Adrenal gland (tissue), 12 donors: ENCODE measurements around the gene FAM117B. TPM values are rescaled to one million over a fixed set of nuclear protein-coding genes. Genes with fewer than 3 reads are reported as not detected.

Experiments
- DNase-seq, 7 donors: peaks; one replicate each; pipeline ENCODE4 v3.0.0-alpha.2; 2019 to 2020
- H3K27ac ChIP-seq, 5 donors: fragments of 200-600 bp; sonication (generic) in 4 of 5; 1 replicate in 3 of 5; 2 replicates in 2 of 5; pipeline versions ENCODE4 v1.5.1 to v1.8.0; 2016 to 2020; ENCODE audit warnings: mild to moderate bottlenecking in 1 of 5
- H3K27me3 ChIP-seq: fragments of 200-600 bp; 2 replicates; pipeline ENCODE4 v1.8.0; 2021
- H3K36me3 ChIP-seq, 2 donors: fragments of 200-600 bp; replicated peaks in 1 of 2; 1 replicate in 1 of 2; 2 replicates in 1 of 2; pipeline versions ENCODE4 v1.5.1 to v1.8.0; 2018 to 2022
- H3K4me1 ChIP-seq, 2 donors: fragments of 200-600 bp; replicated peaks in 1 of 2; 1 replicate in 1 of 2; 2 replicates in 1 of 2; pipeline versions ENCODE4 v1.5.1 to v1.8.0; 2018 to 2021
- H3K4me3 ChIP-seq, 4 donors: fragments of 200-600 bp; sonication (generic) in 3 of 4; one replicate each; pipeline ENCODE4 v1.5.1; 2016 to 2018
- H3K9me3 ChIP-seq, 3 donors: fragments of 200-600 bp; sonication (generic) in 1 of 3; replicated peaks in 1 of 3; 1 replicate in 2 of 3; 2 replicates in 1 of 3; pipeline versions ENCODE4 v1.5.1 to v1.8.0; 2016 to 2021
- CTCF ChIP-seq, 6 experiments: fragments of 450-650 bp in 4 of 6; fragments of 200-600 bp in 2 of 6; sonication (generic) in 1 of 6; IDR thresholded peaks; 1 replicate in 5 of 6; 2 replicates in 1 of 6; pipeline versions ENCODE4 v1.5.1 to v1.8.0; 2016 to 2021; ENCODE audit warnings: antibody characterized with exemption in 6 of 6, mild to moderate bottlenecking in 2 of 6, moderate library complexity in 1 of 6
- POLR2A ChIP-seq, 2 donors: fragments of 450-650 bp; IDR thresholded peaks; one replicate each; pipeline ENCODE4 v1.6.1; 2017; ENCODE audit warnings: antibody characterized with exemption in 2 of 2, mild to moderate bottlenecking in 2 of 2, moderate library complexity in 1 of 2
- WGBS, 4 donors: extraction: QIAGEN DNeasy Blood & Tissue Kit in 2 of 4; methylation state at CpG; one replicate each; pipeline versions ENCODE4 v1.1.5 to v1.1.7; 2013 to 2017; 5-methylcytosine and 5-hydroxymethylcytosine counted together
- intact Hi-C, 2 donors: fragments of 100-400 bp; cut with DNase I; formaldehyde crosslinking; loops; one replicate each; pipeline versions ENCODE4 v1.14.1 to v1.15.0; 2022 to 2023
- polyA plus RNA-seq, 3 donors: library from polyadenylated mRNA; stranded (reverse); fragments of 200-250 nt in 2 of 3; fragments of 350-450 nt in 1 of 3; fragmentation: Illumina TruSeq in 1 of 3; extraction: RNeasy Lipid Tissue Mini Kit (QIAGEN cat#74804) in 1 of 3; gene quantifications; one replicate each; pipeline ENCODE4 v1.2.3, GENCODE V29; 2013 to 2014
- small RNA-seq, 2 donors: library from RNA; depleted of rRNA; stranded (forward); fragments of <200 nt; gene quantifications; one replicate each; pipeline ENCODE3, GENCODE V24; 2016
- total RNA-seq, 9 donors: library from RNA; depleted of rRNA in 4 of 9; stranded (reverse); fragments of >200 nt in 4 of 9; fragments of 120-200 nt in 1 of 9; fragmentation: NEBNext Ultra II Directional in 1 of 9; extraction: Animal tissue kit (Norgen Biotek cat#: 25700) in 1 of 9; gene quantifications; one replicate each; pipeline versions ENCODE4 v1.1.0 to v1.2.4, GENCODE V29; 2013 to 2023
- donor health status: healthy with polysubstance abuse.
- donor health status: Bipolar disorder and iron deficiency.
- donor health status: DM: yes; HTN: yes; CAD: no.
- donor health status: DM: no; HTN: no; CAD: no.
- donor health status: DM: no; HTN: no; CAD: no.
- donor health status: DM: yes; HTN: yes; CAD: no.

Gene FAM117B
- total and polyA plus RNA-seq, 12 donors: 4.7 to 48.2 (median 20.4) TPM

- H3K27me3 ChIP-seq: no peaks in the 10 kb centered on the region
- H3K27ac ChIP-seq: peak overlapping the region in 4 of 5 donors; percentile 43 to 72 (median 67)
- TF ChIP-seq CTCF (IDR thresholded peaks at IDR 0.05): no peak
- intact Hi-C loops: no loop called here
- no peaks in the 10 kb centered on the region for H3K9me3 ChIP-seq
- 20 to 35% (median 27%) methylated on average over 4 of the region's 4 CpGs for WGBS, 4 donors
- DNase-seq: peak in 1 of 7 donors; percentile 16
- no peak overlapping the region for H3K4me3 ChIP-seq
- H3K4me1 ChIP-seq: peaks cover 5 to 18% of the 10 kb centered on the region in 2 donors
- H3K36me3 ChIP-seq: no peaks in the 10 kb centered on the region
Measured at GRCh38 chr2:202815548-202816360, 181.0 kb downstream of the FAM117B start.

- WGBS, 4 donors: 49 to 93% (median 57%) methylated on average over 1 of the region's 1 CpG
- Histone ChIP-seq H3K9me3 (no peaks in the 10 kb centered on the region), H3K27me3 (no peaks in the 10 kb centered on the region), H3K4me3 (no peak overlapping the region), H3K27ac (no peak overlapping the region), H3K36me3 (no peaks in the 10 kb centered on the region), H3K4me1 (peaks cover 5 to 27% of the 10 kb centered on the region in 2 donors)
- DNase-seq: no peak
- TF ChIP-seq POLR2A (IDR thresholded peaks at IDR 0.05): no peak
- TF ChIP-seq CTCF (IDR thresholded peaks at IDR 0.05): no peak
- intact Hi-C loops: no loop called here
Measured at GRCh38 chr2:202817771-202818170, 183.0 kb downstream of the FAM117B start.

- no peaks in the 10 kb centered on the region for H3K9me3 ChIP-seq
- no peaks in the 10 kb centered on the region for H3K36me3 ChIP-seq
- no peak overlapping the region for H3K27ac ChIP-seq
- no peak for DNase-seq
- H3K4me1 ChIP-seq: peaks cover 5 to 27% of the 10 kb centered on the region in 2 donors
- 74 to 85% (median 83%) methylated on average over 3 of the region's 3 CpGs for WGBS, 4 donors
- H3K27me3 ChIP-seq: no peaks in the 10 kb centered on the region
- no peak overlapping the region for H3K4me3 ChIP-seq
- TF ChIP-seq CTCF (IDR thresholded peaks at IDR 0.05) (no peak), POLR2A (IDR thresholded peaks at IDR 0.05) (no peak)
- intact Hi-C loops: no loop called here
Measured at GRCh38 chr2:202818321-202818720, 183.6 kb downstream of the FAM117B start.

Small RNAs within 50 kb of the gene (small RNA-seq; reads per million reads assigned to genes)
- gene MTND4LP17: 0 reads per million in 2 donors

Other genes with a start within 250 kb of the FAM117B start
- 10 to 100 TPM in 3 of 9 donors, 1 to 10 TPM in 6; 7.2 to 17.5 (median 8.1) TPM for gene ICA1L, start 236.8 kb downstream of the FAM117B start, total RNA-seq
- 10 to 100 TPM in 1 of 3 donors, 1 to 10 TPM in 2; 7.4 to 15.6 (median 9.7) TPM for gene ICA1L, start 236.8 kb downstream of the FAM117B start, polyA plus RNA-seq